Stimulated activated CD8-positive, alpha-beta memory T cell treated with anti-CD3 and anti-CD28 coated beads, Interleukin-12 subunit alpha, Interleukin-12 subunit beta, amount 100 ng/mL, for 1 hour (primary cell): ENCODE results near the gene PTRH1.
"Not testable (repeated sequence)": the region's sequence is repeated elsewhere in the genome, so short reads cannot be mapped to it uniquely, and the experiment has no call there.

Experiments used
- DNase-seq: peaks from one replicate; pipeline ENCODE4 v3.0.0-alpha.2; 2020; ENCODE audit warnings: low read depth

PTRH1 gene, protein sequence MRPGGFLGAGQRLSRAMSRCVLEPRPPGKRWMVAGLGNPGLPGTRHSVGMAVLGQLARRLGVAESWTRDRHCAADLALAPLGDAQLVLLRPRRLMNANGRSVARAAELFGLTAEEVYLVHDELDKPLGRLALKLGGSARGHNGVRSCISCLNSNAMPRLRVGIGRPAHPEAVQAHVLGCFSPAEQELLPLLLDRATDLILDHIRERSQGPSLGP

DNA sequence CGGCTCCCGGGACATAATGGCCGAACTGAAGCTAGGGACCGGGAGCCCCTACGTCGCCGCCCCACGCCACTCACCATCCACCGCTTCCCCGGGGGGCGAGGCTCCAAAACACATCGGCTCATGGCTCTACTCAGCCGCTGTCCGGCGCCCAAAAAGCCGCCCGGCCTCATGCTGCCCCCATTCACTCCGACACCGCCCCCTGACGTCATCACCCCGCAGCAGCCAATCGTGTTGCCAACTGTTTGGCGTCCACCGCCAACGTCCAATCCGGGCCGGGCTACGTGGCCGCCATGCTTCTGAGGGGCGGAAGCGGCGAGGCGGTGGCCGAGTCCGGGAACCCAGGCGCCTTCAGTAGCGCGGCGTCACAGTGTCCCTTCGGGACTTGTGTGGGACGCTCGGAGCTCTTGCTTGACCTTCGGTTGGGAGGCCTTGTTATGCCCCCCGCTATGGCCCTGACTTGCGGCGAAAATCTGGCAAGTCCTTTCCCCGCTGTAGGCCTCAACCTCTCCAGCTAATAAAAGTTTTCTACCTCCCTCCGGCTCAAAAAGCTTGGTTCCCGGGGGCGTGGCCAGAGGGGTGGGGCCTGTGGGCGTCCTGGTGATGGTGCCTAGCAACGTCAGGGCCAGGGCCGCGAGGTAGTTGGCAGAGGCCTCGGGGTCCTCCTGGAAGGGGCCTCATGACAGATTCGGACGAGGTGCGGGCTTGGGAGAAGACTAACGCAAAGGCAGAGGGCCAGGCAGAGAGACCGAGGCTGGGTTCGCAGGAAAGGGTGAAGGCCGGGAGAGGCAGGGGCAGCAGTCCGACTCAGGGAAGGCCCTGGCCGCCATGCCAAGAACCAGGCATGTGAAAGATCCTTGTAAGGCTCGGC, at the start of gene PTRH1, which contains the start of gene TTC16:
Gene PTRH1 (minus strand): TSS at position 194 of the 868 bp plus-strand sequence. CDS start 24 bp downstream, at position 170.
Gene TTC16 (plus strand): TSS at position 610 of the 868 bp plus-strand sequence. CDS start 67 bp downstream, at position 677.
- peak; percentile 94 for DNase-seq

DNA sequence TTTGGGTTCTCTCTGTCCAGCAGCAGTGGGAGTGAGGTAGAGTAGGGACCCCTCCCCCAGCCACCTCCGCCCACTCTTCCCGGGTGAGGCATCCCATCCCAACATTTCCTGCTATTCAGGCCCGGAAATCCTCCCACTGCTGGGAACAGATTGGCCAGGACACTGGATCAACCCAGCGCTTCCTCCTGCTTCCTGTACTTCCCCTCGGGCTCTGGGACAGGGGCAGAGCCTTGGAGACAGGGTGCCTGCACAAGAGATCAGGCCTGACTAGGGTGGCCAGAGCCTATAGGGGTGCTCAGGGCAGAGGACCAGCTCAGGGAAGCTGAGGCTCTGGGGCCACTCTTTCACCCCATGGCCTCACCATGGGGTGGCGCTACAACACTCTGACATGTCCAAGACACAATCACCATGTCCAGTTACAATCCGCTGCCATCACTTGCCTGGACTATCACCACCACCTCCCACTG, 48.5 kb upstream of the PTRH1 start:
- DNase-seq, result no peak

DNA sequence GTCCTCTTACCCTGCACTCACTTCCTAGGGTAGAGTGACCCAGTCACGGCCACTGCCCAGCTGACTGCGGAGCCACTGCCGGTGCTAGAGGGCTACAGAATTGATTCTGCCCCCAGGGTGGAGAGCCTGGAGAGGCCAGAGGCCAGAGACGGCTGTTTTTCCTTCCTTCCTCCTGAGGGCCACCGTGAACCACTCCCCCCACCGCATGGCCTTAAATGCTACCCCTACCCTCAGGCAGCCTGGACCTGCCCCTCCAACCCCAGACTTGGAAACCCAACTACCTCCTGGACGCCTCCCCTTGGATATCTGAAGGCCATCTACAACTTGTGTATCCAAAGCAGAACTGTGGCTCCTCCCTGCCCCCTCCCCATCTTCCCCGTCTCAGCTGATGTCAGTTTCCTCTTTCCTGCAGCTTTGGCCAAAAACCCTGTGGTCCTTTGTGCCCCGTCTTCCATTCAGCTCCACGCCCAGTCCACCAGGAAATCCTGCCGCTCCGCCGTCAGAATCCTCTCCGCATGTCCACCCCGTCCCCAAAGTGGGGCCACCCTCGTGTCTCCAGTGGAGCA, 46.7 kb upstream of the PTRH1 start:
- no peak for DNase-seq

DNA sequence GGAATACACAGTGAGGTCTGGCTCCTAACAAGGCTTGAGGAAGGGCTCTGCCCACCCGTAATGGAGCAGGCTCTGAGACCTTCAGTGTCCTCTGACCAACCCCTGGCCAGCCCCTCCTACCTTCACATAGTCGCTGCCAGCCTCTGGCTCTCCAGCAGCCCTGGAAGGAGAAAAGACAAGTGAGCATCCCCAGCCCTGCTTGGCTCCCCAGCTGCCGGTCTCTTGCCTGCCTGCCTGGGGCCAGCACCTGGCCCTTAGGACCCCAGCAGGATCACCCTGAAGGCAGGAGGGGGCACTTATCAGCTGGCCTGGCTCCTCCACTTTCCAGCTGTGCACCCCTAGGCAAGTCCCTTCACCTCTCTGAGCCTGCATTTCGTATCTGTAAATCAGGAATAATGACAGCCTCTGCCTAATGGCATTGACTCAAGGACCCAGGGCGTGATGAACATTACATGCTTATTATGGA, 46.1 kb upstream of the PTRH1 start:
- no peak for DNase-seq

DNA sequence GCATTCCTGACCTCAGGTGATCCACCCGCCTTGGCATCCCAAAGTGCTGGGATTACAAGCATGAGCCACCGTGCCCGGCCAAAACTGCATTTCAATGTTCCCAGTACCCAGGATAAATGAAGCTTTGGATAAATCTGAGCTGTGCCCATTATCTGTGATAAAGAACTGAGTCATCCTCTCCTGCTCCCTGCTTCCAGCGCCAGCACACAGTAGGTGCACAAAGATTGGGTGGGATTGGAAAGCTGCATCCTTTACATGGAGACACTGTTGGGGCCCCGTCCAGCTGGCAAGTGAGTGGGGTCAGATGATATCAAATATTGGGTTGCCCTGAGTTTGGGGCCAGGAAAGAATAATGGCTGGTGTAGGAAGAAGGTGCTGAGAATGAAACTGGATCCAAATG, 45.6 kb upstream of the PTRH1 start:
- no peak for DNase-seq

DNA sequence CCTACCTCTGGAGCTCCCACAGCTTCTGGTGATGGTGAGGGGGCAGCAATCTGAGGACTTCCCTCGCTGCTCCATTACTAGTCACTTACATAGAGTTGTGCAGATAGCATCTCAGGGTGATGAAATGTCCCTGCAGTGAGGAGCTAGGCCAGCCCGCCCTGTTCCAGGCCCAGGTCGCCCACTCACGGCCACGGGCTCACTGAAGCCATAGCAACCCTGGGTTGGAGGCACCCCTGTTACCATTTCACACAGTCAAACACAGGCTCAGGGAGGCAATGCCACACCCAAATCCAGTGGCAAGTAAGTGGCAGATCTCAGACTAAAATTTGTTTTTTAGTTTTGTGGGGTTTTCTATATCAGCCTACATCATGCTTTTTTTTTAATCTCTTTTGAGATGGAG, 43.4 kb upstream of the PTRH1 start:
- DNase-seq, result no peak

DNA sequence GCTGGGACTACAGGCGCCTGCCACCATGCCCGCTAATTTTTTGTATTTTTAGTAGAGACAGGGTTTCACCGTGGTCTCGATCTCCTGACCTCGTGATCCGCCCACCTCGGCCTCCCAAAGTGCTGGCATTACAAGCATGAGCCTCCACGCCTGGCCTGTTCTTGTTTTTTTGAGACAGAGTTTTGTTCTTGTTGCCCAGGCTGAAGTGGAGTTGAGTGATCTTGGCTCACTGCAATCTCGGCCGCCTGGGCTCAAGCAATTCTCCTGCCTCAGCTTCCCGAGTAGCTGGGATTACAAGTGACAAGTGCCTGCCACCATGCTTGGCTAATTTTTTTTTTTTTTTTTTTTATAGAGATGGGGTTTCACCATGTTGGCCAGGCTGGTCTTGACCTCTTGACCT, 41.3 kb upstream of the PTRH1 start:
- DNase-seq, result not testable (repeated sequence)

DNA sequence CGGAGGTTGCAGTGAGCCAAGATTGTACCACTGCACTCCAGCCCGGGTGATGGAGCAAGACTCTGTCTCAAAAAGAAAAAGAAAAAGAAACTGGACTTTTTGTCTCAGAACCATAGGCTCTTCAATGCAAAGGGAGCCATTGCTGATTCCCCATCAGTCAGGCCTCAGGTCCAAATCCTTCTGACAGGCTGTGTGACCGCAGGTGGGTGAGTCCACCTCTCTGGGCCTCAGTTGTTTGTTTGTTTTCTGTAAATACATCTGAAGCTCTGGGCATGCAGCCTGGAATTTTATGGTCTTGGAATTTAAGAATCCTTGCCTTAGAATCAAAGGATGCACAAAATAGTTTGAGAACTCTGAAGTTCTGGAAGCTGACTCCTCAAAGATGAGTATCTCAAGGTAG, 40.8 kb upstream of the PTRH1 start:
- no peak for DNase-seq

DNA sequence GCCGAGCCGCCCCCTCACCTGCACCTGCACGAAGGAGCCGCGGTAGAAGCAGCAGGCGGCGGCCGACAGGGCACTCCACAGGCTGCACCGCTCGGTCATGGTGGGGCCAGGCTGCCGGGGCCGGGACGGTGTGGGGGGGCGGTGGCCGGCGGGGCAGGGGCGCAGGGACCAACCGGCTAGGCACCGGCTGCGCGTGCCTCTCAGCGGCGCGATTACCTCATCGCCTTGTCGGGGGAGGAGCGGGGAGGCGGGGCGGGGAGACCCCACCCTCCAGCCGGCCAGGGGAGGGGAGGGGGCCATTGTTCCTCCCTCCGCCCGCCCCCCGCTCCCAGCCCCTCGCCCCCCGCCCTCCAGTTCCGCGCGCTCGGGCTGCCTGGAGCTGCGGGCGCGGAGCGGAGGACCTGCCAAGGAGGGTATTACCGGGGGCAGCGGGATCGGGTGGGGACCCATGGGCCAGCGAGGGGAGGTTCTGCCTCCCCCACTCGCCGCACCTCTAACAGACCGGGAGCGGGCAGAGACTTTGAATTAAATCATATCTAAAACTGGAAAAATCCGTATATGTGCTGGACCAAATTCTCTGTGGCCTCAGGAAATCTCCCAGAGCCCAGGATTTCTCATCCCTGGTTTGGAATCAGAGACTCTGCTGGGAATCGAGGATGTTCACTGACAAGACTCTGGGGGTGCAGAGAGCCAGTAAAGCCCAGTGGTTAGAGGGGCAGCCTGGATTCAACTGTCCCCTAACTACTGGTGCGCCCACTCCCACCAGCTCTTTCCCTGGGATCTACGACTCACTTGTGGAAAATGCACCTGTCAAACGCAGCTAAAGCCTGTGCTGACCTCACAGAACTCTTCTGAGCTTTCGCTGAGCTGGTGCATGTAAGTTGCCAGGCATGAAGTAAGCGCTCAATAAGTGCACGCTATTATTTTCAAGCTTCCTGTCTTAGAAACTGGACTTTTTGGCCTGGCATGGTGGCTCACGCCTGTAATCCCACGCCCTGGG, 39.9 kb upstream of the PTRH1 start:
- no peak for DNase-seq

DNA sequence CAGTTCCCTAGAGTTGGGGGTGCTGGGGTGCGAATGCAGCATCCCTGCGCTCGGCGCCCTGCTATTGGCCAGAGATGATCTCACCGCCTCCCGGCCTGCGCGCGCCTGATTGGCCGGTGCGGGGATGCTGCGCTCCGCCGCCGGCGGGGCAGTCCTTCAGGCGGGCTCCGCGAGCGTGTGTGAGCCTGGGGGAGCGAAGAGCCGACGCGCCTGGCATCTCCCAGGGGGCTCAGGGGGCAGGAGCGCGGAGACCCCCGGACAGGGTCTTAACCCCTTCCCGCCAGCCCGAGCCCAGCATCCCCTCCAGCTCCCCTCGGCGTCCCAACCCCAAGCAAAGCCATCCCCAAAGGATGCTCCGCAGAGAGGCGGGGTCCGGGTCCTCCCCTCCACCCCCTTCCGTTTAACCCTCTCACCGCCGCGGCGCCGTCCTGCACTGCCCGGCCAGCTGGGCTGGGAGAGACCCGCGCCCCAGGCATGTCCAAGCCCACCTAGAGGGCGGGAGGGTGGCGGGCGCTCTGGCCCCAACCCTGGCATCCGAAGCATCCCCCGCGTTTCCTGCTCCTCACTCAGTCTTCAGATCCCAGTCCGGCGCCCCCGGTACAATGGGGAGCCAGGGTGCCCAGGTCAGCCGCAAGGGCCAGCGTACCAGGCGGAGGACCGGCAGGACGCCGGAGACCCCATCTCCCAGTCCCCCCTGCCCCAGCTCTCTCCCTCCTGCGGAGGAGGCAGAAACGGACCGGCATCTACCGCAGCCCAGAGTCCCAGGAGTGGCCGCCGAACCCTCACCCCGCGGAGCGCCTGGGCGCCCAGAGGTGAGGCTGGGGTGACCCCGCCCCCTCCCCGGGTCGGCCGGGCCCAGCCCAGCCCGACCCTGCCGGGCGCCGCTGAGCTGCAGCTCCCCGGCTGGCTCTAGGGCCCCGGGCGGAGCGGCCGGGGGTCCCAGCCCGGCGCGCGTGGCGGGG, 38.9 kb upstream of the PTRH1 start:
- no peak for DNase-seq

DNA sequence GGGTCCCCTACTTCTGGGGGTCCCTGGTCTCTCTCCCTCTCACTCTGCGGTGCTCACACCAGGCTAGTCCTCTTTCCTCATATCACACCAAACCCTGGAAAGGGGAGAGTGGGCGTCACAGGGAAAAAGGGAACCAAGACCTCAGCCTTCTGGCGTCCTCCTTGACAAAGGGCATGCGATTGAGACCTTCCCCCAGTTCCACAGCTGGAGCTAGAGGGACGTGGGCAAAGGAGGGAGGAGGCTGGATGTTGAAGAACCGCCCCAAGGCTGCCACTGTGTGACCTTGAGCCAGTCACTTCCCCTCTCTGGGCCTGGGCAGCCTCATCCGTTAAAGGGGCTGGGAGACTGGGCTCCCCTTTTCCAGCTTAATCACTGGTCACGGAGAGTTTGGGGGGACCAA, 38.2 kb upstream of the PTRH1 start:
- no peak for DNase-seq

DNA sequence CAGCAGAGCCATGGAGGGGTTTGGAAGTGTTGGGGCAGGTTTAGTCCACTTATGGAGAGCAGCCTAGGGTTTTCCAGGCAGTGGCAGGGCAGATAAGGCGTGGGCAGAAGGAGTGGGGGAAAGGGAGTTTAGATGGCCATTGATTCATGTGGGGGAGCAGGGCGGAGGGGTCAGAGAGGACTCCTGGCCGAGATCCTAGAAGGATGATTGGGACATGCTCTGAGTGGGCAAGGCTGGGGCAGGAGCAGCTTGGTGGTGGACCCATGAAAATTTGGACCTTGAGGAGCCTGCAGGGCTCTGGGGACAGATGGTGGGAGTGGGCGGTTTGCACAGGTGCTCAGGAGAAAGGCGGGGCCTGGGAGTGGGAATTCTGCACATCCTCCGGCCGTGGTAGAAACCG, 37.7 kb upstream of the PTRH1 start:
- no peak for DNase-seq

DNA sequence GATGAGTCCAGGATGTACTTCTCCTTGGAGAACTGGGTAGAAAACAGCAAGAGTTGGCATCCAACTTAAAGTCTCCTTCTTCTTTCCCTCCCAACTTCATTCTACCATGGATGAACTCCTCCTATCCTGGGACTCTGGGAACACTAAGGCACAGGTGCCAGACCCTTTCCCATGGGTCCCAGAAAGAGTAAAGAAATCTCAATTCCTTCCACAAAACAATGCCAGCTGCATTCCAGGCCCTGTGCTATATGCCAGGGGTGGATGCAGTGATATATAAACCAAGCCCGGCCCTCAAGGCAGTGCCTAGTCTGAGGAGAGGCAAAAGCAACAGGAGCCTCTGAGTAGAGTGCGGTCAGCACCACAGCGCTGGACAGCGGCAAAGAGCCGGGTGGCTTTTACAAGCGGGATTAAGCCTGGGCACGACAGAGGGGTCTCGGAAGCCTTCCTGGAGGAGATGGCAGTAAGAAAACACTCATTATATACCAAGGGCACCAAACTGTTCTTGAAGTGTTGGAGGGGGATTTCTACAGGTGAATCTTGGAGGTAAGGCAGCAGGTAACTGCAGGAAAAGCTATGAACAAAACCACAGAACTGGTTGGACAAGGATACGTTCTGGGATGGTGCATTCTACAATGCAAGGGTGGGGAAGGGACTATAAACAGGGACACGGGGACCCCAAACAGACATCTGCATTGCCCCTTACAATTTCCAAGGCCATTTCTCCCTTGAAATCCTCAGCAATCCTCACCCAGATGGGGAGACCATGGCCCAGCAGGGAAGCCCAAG, 36.0 kb upstream of the PTRH1 start:
- DNase-seq, result no peak

DNA sequence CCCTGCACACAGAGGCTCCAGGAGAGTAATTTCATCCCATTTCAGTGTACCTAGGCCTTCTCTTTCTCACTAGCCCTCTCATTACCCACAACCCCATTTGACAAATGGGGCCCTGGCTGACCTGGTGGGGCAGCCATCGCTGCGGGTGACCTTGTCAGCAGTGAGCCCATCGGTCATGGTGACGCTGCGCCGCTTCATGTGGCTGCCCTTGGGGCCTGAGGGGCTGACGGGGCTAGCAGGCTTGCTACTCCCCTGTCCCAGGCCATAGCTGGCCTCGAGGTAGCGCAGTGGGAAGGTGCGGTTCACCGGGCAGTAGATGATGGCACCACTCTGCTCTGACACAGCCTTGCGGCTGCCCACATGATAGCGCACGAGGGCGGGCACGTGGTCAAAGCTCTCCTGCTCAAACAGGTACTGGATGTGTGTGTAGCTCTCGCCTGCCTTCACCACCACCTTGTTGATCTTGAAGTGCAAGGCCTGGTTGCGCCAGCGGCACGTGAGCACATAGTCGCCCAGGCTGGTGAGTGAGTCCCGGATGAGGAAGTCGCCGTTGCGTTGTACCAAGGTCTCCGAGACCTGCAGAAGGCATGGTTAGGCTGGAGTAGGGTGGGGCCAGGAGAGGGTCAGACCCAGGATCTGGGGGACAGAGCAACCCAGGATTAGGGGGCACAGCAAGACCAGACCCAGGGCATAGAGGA, 33.8 kb upstream of the PTRH1 start:
- DNase-seq, result no peak

DNA sequence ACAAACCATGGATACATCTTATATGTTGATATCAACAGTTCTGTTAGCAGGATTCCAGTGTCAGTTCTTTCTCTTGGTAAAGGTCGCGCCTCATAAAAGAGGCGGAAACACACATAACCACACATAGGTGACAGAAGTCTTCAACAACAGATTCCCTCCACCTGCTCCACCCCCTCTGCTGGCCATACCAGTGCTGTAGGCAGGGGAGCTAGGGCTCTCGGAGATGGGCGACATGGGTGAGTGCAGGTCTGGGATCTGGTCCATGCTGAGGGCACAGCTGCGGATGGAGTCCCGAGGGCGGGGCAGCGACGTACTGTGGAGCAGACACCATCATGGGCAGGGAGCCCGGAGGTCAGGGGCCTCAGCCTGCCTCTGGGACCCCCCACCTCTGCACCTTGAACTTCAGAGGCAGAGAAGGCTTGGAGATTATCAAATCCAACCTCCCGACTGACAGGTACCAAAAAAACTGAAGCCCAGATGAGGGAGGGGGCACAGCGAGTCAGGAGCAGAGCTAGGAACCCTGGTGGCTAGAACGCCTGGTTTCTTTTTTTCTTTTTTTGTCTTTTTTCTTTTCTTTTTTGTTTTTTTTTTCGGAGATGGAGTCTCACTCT, 31.6 kb upstream of the PTRH1 start:
- DNase-seq, result no peak

DNA sequence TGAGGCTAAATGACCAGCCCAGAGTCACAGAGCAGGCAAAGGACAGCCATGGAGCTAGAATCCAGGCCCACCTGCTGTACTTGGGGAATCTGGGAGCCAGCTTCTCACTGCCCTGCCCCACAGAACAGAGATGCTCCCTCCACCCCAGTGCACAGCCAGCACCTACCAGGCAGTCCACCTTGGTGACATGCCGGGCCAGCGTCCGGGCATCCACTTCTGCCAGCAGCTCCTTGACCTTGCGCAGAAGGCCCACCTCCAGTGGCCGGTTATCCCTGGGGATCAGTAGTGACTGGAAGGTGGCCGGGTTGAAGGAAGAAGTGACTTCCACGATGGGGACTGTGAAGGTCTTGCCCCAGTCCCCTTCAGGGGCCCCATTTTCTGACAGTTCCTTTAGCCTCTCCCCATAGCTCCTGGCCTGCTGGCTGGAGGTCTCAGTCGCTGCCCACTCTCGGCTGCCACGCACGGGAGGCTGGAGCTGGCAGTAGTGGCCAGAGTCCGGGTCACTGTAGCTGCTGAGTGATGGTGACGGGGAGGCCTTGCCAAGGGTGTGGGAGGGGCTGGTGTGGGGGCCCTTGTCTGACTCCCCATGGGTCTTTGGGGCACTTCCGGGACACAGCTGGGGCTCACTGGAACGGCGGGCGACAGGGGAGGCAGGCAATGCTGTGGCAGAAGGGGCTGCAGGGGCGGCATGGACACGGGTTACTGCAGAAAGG, 29.1 kb upstream of the PTRH1 start:
- no peak for DNase-seq

DNA sequence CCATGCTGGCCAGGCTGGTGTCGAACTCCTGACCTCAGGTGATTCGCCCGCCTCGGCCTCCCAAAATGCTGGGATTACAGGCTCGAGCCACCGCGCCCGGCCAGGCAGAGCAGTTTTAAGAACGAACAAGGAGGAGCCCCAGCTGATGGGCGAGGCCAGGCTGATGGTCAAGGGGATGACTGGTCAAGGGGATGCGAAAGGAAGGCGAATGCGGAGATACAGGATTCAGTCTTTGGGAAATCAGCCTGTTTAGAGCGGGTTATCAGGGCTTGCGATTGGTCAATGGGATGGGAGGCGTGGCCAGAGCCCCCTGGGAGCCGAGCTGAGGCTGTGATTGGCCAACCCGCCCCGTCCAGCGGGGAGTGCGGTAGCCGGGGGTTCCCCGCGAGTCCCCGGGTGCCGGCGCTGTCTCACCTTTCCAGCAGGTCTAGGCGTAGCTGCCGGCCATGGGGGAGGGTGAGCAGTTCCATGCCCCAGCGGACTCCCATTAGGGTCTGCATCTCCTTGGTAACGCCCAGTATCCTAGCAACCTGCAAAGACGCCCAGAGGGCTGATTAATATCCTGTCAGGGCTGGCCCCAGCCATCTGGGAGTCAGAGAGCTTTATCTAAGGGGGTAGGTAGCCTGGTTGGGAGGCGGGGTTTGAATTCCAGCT, 27.1 kb upstream of the PTRH1 start:
- DNase-seq, result no peak
